HT-29 (cell line): Measurements from ENCODE around the gene AACS. TPM values are rescaled to one million over a fixed set of nuclear protein-coding genes. Genes with fewer than 3 reads are reported as not detected.
"Not testable (repeated sequence)": the region's sequence is repeated elsewhere in the genome, so short reads cannot be mapped to it uniquely, and the experiment has no call there.

Source experiments
- DNase-seq: peaks from one replicate; pipeline ENCODE4 v3.0.0-alpha.2; 2015; ENCODE audit warnings: low spot score
- total RNA-seq: library from RNA; depleted of rRNA; stranded (reverse); fragments of >200 nt; shearing (Covaris generic); gene quantifications from 2 replicates; pipeline ENCODE4 v1.2.3, GENCODE V29; 2014

AACS gene
- total RNA-seq, 1 experiment from 2014 or later = 46.0 TPM

- no peak for DNase-seq
These were observed 9.6 kb upstream of the AACS start for GRCh38 chr12:125055591-125055990.

- DNase-seq = no peak
These were observed 8.9 kb upstream of the AACS start for GRCh38 chr12:125056306-125056705.

GRCh38 chr12:125057708-125058107, 7.5 kb upstream of the AACS start:
- no peak for DNase-seq

GRCh38 chr12:125061229-125061628, 4.0 kb upstream of the AACS start:
- no peak for DNase-seq

- DNase-seq = not testable (repeated sequence)
These were observed 1.7 kb upstream of the AACS start for GRCh38 chr12:125063522-125063921.

GRCh38 chr12:125064492-125064891, 743 bp upstream of the AACS start:
- no peak for DNase-seq

- DNase-seq = no peak
These were observed 810 bp downstream of the AACS start for GRCh38 chr12:125065919-125066570.

GRCh38 chr12:125068391-125068790, 3.2 kb downstream of the AACS start:
- DNase-seq = no peak

- no peak for DNase-seq
These were observed 4.4 kb downstream of the AACS start for GRCh38 chr12:125069616-125070015.

GRCh38 chr12:125070112-125070511, 4.9 kb downstream of the AACS start:
- no peak for DNase-seq

GRCh38 chr12:125070661-125071390, 5.6 kb downstream of the AACS start:
- no peak for DNase-seq

- DNase-seq = no peak
These were observed 6.2 kb downstream of the AACS start for GRCh38 chr12:125071456-125071855.

- no peak for DNase-seq
These were observed 7.3 kb downstream of the AACS start for GRCh38 chr12:125072496-125072895.

GRCh38 chr12:125074294-125074693, 9.1 kb downstream of the AACS start:
- not testable (repeated sequence) for DNase-seq

- no peak for DNase-seq
These were observed 10.9 kb downstream of the AACS start for GRCh38 chr12:125076103-125076502.

GRCh38 chr12:125079084-125079483, 13.8 kb downstream of the AACS start:
- DNase-seq = no peak

GRCh38 chr12:125079648-125080645, 14.7 kb downstream of the AACS start:
- no peak for DNase-seq

- no peak for DNase-seq
These were observed 16.2 kb downstream of the AACS start for GRCh38 chr12:125081427-125081826.

GRCh38 chr12:125083072-125083471, 17.8 kb downstream of the AACS start:
- no peak for DNase-seq

- not testable (repeated sequence) for DNase-seq
These were observed 23.0 kb downstream of the AACS start for GRCh38 chr12:125088199-125088598.

GRCh38 chr12:125089083-125089482, 23.8 kb downstream of the AACS start:
- DNase-seq = no peak

- no peak for DNase-seq
These were observed 24.4 kb downstream of the AACS start for GRCh38 chr12:125089626-125090025.
